ENCODE measurements around the gene YBEY.
A peak's percentile ranks its signal among the peaks of the same experiment; 100 is the strongest.

YBEY gene

DNA sequence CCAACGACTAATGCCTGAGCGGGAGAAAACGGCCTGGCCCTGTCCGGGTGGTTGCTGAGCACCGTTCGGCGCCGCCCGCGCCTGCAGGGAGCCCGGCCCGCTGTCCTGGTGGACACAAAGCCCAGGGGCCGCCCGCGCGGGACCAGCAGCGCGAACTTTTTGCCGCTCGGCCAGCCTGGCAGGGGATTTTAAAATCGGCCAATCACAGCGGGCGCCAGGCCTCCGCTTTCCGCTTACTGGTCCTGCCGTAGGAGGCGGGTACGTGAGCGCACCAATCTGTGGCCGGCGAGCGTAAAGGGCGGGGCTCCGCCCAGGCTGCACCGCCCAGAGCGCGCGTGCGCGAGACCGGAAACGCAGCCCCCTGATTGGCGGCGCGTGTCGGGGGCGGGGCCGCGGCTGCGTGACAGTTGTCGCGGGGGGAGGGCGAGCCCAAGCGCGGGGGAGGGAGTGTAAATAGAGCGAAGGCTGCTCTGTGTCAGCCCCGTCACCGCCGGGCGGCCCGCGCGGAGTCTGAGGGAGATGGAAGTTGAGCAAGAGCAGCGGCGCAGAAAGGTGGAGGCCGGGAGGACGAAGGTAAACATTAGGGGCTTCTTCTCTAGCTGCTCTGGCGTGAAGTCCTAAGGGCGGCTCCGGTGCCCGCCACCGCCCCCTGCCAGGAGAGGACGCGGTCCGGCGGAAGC lies 37.7 kb downstream of the YBEY start, which contains the start of the genes C21orf58 and PCNT (continued):
- TF ChIP-seq SP2 (tag by site-specific recombination; IDR thresholded peaks at IDR 0.05) (peak; percentile 98), ZXDB (tag by site-specific recombination; IDR thresholded peaks at IDR 0.05) (peak; percentile 99), RBAK (tag by site-specific recombination; IDR thresholded peaks at IDR 0.05) (no peak), SP3 (tag by site-specific recombination; IDR thresholded peaks at IDR 0.05) (peak; percentile 99), ZNF544 (tag by site-specific recombination; IDR thresholded peaks at IDR 0.05) (no peak), ZNF19 (tag by site-specific recombination; IDR thresholded peaks at IDR 0.05; ENCODE audit: low read depth) (no peak), ZNF677 (tag by site-specific recombination; IDR thresholded peaks at IDR 0.05) (0 out of 2 replicates have a peak, but pooled peaks have one; percentile 3), ZNF561 (tag by site-specific recombination; IDR thresholded peaks at IDR 0.05; ENCODE audit: borderline replicate concordance) (peak; percentile 19; the same call in 1 of the 2 replicates), ZFHX2 (tag by site-specific recombination; conservative IDR thresholded peaks at IDR 0.05) (peak; percentile 94), ZNF114 (tag by site-specific recombination; IDR thresholded peaks at IDR 0.05) (no peak), KLF16 (tag by site-specific recombination; IDR thresholded peaks at IDR 0.05) (peak; percentile 85), PRDM2 (tag by site-specific recombination; IDR thresholded peaks at IDR 0.05; ENCODE audit: borderline replicate concordance) (no peak), PRDM4 (tag by site-specific recombination; IDR thresholded peaks at IDR 0.05) (peak; percentile 60), ZNF10 (tag by site-specific recombination; IDR thresholded peaks at IDR 0.05) (peak; percentile 33; the same call in 1 of the 2 replicates), ZNF140 (tag by site-specific recombination; IDR thresholded peaks at IDR 0.05) (no peak; the same call in 1 of the 2 replicates), GLIS2 (tag by site-specific recombination; IDR thresholded peaks at IDR 0.05) (peak; percentile 82), ZNF335 (tag by site-specific recombination; conservative IDR thresholded peaks at IDR 0.05) (peak; percentile 77), BCL11A (tag by site-specific recombination; IDR thresholded peaks at IDR 0.05; ENCODE audit: low read depth) (no peak), REST (tag by site-specific recombination; IDR thresholded peaks at IDR 0.05) (no peak; the same call in none of the 2 replicates), ZNF555 (tag by site-specific recombination; conservative IDR thresholded peaks at IDR 0.05) (no peak), ZNF426 (tag by site-specific recombination; IDR thresholded peaks at IDR 0.05) (no peak; the same call in 1 of the 2 replicates), ZNF571 (tag by site-specific recombination; IDR thresholded peaks at IDR 0.05) (no peak), ZNF776 (tag by site-specific recombination; IDR thresholded peaks at IDR 0.05; ENCODE audit: borderline replicate concordance) (no peak), ZNF792 (tag by site-specific recombination; IDR thresholded peaks at IDR 0.05) (no peak), SCRT2 (tag by site-specific recombination; IDR thresholded peaks at IDR 0.05) (no peak)
- TF ChIP-seq, protein P1, sequence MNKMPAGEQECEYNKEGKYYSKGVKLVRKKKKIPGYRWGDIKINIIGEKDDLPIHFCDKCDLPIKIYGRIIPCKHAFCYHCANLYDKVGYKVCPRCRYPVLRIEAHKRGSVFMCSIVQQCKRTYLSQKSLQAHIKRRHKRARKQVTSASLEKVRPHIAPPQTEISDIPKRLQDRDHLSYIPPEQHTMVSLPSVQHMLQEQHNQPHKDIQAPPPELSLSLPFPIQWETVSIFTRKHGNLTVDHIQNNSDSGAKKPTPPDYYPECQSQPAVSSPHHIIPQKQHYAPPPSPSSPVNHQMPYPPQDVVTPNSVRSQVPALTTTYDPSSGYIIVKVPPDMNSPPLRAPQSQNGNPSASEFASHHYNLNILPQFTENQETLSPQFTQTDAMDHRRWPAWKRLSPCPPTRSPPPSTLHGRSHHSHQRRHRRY (tag by site-specific recombination; IDR thresholded peaks at IDR 0.05): peak; percentile 50; the same call in 1 of the 2 replicates
